GM12872 (cell line): ENCODE data around the gene TEX44.
A peak's percentile ranks its signal among the peaks of the same experiment; 100 is the strongest.

ENCODE experiments used
- TF ChIP-seq, protein P1 (sequence below): IDR thresholded peaks from 3 replicates; pipeline ENCODE4 v1.5.1; 2011; ENCODE audit warnings: low read depth, mild to moderate bottlenecking, low read length, moderate library complexity; ENCODE audit not compliant: insufficient read depth

The TEX44 gene

DNA sequence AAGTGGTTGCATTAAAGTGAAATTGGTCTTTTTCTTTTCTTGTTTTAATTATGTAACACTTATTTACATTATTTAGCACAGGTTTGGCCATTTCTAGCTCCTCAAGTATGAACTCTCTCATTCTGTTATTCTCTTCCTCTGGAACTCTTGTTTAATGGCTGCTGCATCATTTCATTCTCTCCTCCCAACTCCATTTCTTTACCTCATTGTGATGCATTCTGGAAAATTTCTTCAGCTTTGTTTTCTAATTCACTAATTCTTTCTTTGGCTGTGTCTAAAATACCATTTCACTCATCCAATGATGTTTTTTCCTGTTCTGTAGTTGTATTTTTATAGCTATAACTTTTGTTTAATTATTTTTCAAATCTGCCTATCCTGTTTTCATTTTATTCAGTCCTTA lies 39.9 kb upstream of the TEX44 start:
- TF ChIP-seq, protein P1, sequence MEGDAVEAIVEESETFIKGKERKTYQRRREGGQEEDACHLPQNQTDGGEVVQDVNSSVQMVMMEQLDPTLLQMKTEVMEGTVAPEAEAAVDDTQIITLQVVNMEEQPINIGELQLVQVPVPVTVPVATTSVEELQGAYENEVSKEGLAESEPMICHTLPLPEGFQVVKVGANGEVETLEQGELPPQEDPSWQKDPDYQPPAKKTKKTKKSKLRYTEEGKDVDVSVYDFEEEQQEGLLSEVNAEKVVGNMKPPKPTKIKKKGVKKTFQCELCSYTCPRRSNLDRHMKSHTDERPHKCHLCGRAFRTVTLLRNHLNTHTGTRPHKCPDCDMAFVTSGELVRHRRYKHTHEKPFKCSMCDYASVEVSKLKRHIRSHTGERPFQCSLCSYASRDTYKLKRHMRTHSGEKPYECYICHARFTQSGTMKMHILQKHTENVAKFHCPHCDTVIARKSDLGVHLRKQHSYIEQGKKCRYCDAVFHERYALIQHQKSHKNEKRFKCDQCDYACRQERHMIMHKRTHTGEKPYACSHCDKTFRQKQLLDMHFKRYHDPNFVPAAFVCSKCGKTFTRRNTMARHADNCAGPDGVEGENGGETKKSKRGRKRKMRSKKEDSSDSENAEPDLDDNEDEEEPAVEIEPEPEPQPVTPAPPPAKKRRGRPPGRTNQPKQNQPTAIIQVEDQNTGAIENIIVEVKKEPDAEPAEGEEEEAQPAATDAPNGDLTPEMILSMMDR = no peak

DNA sequence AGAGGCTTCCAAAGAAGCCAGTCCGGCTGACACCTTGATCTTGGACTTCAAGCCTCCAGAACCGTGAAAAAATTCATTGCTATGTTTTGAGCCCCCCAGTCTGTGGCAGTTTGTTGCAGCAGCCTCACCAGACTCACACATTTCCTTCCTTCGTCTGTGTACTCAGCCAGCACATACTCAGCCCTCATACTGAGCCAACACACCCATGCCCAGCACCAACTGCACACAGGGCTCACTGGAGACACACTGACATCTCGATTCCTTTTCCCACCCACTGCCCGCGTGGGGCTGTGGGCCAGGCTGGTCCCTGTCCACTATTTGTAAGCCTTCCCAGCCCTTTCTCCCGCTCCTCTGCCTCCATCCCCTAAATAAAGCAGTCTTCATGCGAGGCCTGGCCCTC lies 38.3 kb upstream of the TEX44 start:
- TF ChIP-seq, protein P1 = no peak

DNA sequence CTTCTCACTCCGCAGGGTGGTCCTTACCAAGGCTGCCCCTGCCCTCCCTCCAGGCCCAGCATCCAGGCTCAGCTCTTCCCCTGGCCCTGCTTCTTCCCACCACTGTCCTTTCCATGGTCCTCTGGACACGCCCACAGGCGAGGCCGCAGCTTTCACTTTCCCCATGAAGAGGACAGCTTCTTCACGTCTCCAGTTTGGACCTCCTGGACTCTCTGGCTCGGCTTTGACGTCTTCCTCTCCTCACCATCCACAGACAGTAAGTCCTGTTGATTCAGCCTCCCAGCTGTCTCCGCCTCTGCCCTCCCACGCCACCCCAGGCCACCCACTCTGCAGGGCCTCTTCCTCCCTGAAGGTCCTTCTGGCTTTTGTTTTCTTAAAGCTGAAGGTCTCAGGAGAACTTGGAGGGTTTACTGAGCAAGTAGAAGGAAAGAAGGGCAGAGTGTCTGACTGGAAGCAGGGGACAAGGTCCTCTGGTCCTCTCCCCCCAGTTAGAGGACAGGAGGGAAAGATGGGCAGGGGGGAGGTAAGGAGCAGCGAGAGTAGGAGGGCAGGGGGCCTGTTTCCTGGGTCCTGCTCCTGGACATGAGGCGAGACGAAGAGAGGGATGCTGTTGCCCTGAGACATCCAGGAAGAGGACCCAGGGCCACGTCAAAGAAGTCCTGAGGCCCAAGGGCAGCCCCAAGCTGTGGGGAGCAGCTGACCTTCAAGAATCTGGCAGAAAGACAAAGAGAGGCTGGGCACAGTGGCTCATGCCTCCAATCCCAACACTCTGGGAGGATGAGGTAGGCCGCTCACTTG lies 37.7 kb upstream of the TEX44 start:
- TF ChIP-seq, protein P1 = no peak

DNA sequence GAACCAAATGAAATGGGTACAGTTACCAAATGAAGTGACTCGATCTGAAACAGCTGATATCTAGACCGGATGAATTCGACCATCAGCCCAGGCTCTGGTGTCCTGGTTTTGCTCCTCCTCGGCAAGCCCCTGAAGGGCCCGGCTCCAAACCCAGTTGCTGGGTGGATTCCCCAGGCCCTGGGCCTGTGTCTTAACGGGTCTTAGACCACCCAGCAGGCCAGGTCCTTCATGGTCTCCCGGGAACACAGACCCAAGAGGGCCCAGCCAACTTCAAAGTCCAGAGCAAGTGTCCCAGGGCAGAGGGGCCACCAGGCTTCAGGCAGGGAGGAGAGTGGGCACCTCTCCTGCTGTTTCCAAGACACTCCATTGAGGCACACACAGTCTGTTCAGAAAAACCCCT lies 35.7 kb upstream of the TEX44 start:
- TF ChIP-seq, protein P1 = no peak

DNA sequence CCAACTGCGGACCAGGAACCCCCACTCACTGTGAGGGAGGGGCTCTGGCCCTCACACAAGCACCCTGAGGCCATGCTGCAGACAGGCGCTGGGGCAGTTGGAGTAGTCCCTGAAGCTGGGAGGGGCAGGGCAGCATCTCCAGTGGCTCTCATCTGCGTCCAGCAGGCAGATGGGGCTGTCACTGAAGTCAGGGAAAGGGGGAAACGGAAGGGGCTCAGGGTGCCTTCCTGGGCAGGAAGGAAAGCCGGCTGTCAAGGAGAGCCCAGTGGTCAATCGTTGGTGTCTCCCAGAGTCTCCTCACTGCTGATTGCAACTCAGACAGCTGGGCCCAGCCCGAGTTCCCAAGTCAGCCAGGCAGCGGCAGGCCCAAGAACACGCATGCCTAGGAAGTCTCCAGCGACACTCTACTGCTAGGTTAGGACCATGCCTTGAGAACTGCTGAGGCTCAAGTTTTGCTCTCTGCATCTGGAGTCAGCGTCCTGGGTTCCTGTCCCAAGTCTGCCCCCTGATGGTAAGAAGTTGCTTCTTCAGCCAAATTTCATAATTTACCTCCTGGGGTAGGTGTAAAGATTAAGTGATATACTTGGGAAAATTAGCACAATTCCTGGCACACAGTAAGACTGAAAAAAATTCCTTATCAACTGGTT lies 35.0 kb upstream of the TEX44 start:
- TF ChIP-seq, protein P1 = peak; percentile 64; the same call in 2 of the 3 replicates

DNA sequence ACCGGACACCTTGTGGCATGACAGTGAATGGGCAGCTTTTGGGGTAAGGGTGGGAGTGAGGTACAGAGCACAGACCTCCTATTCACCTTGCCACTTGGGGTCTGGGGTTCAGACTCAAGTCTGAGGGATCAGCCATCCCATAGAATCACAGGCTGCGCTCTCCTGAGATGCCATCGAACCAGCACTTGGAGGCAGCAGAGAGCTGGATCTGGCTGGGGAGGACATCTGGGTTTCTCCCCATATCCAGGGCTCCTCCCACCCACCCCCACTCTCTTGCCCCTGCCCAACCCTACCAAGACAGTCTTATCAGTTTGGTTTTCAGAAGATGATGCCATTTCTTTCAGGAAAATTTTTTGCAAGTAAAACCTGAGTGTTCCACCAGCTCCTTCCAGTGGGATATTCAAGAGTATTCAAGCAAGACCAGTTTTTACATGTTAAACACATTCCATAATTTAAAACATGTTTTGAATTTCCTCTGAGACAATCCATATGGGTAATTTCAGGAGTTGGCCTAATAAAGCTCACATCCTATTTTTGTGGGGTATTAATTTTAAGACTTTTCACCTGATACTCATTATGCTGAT lies 29.2 kb upstream of the TEX44 start:
- TF ChIP-seq, protein P1 = peak; percentile 73

DNA sequence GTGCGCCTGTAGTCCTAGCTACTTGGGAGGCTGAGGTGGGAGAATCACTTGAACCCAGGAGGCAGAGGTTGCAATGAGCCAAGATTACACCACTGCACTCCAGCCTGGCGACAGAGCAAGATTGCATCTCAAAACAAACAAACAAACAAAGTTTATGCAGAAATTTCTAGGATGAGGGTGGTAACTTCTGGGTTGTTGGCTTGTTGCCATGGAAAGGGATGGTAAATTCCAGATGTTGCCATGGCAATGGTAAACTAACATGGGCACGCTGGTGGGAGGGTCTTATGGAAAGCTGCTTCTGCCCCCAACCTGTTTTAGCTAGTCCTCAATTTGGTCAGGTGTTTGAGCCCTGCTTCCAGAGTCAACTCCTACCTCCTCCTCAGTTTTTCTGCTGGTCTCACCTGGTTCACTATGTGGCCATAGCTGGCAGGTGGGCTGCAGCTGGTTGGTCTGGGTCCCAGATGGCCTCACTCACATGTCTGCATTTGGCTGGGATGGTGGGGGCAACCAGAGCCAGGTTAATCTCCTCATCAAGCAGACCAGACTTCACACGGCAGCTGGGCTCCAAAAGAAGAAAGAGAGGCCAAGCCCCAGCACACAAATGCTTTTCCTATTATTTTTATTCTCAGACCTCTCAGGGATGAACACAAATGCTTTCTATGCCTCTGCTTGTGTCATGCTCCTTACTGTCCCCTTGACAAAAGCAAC lies 26.6 kb upstream of the TEX44 start:
- TF ChIP-seq, protein P1 = no peak
